PFSK-1 (cell line): ENCODE results near the gene CRISPLD2.

Experiments used
- FOXP2 ChIP-seq: optimal IDR thresholded peaks from 2 replicates; pipeline ENCODE3; 2011; ENCODE audit warnings: borderline replicate concordance, control low read depth, inconsistent platforms; ENCODE audit not compliant: insufficient read depth; ENCODE audit errors: extremely low read length, extremely low read depth
- POLR2AphosphoS5 ChIP-seq: IDR thresholded peaks from 2 replicates; pipeline ENCODE4 v1.6.1; 2012; ENCODE audit warnings: low read depth, mild to moderate bottlenecking, control low read depth, low read length, moderate library complexity
- SIN3A ChIP-seq: IDR thresholded peaks from 2 replicates; pipeline ENCODE4 v1.6.1; 2012; ENCODE audit warnings: mild to moderate bottlenecking, low read length, moderate library complexity, borderline replicate concordance; ENCODE audit not compliant: insufficient read depth
- TAF1 ChIP-seq: IDR thresholded peaks from 2 replicates; pipeline ENCODE4 v1.6.1; 2012; ENCODE audit warnings: low read length, control low read depth, borderline replicate concordance; ENCODE audit not compliant: insufficient read depth
- TF ChIP-seq, protein P1 (sequence below), 2 experiments: IDR thresholded peaks; 2 replicates each; pipeline versions ENCODE4 v1.6.1 to v1.8.0; 2011 to 2012; ENCODE audit warnings: low read depth in 2 of 2, low read length in 2 of 2, control low read depth in 1 of 2, inconsistent platforms in 1 of 2, mild to moderate bottlenecking in 1 of 2, moderate library complexity in 1 of 2; ENCODE audit not compliant: insufficient read depth in 1 of 2

DNA sequence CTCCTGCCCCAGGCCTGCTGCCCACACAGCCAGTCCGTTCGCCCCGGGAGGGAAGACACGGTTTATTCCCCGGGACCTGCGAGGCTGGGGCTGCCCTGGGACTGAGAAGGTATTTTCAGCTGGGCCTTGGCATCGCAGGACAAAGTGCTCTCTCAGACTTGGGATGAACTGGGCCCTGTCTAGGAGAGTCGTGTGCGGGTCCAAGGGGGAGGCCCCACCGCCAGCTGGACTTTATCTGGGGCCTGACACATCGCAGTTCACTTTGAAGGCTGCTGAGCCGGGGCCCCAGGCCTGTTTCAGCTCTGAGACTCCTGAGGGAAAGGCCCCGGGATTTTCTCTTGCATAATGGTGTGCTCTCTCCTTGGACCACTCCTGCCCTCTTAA, 6.8 kb downstream of the CRISPLD2 start:
- TF ChIP-seq POLR2AphosphoS5 (no peak), TAF1 (no peak), FOXP2 (no peak), SIN3A (no peak)
- TF ChIP-seq, protein P1, sequence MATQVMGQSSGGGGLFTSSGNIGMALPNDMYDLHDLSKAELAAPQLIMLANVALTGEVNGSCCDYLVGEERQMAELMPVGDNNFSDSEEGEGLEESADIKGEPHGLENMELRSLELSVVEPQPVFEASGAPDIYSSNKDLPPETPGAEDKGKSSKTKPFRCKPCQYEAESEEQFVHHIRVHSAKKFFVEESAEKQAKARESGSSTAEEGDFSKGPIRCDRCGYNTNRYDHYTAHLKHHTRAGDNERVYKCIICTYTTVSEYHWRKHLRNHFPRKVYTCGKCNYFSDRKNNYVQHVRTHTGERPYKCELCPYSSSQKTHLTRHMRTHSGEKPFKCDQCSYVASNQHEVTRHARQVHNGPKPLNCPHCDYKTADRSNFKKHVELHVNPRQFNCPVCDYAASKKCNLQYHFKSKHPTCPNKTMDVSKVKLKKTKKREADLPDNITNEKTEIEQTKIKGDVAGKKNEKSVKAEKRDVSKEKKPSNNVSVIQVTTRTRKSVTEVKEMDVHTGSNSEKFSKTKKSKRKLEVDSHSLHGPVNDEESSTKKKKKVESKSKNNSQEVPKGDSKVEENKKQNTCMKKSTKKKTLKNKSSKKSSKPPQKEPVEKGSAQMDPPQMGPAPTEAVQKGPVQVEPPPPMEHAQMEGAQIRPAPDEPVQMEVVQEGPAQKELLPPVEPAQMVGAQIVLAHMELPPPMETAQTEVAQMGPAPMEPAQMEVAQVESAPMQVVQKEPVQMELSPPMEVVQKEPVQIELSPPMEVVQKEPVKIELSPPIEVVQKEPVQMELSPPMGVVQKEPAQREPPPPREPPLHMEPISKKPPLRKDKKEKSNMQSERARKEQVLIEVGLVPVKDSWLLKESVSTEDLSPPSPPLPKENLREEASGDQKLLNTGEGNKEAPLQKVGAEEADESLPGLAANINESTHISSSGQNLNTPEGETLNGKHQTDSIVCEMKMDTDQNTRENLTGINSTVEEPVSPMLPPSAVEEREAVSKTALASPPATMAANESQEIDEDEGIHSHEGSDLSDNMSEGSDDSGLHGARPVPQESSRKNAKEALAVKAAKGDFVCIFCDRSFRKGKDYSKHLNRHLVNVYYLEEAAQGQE (IDR thresholded peaks at IDR 0.05; ENCODE audit: insufficient read depth in 1 of 2, low read depth in 2 of 2, low read length in 2 of 2), result no peak
